HEK293 (cell line): ENCODE measurements around the gene SCN1A.

Experiments
- CTCF ChIP-seq: fragments of 450-650 bp; formaldehyde crosslinking; IDR thresholded peaks from 2 replicates; pipeline ENCODE4 v1.5.1; 2016; ENCODE audit warnings: missing biosample characterization, missing genetic modification characterization
- REST ChIP-seq: fragments of 450-650 bp; formaldehyde crosslinking; IDR thresholded peaks from 2 replicates; pipeline ENCODE4 v1.5.1; 2016; ENCODE audit warnings: missing biosample characterization, missing genetic modification characterization
- ZBTB8A ChIP-seq: fragments of 450-650 bp; formaldehyde crosslinking; IDR thresholded peaks from 2 replicates; pipeline ENCODE4 v1.5.1; 2016; ENCODE audit warnings: missing biosample characterization, missing genetic modification characterization
- ZNF140 ChIP-seq: fragments of 450-650 bp; formaldehyde crosslinking; IDR thresholded peaks from 2 replicates; pipeline ENCODE4 v1.5.1; 2016; ENCODE audit warnings: missing biosample characterization, missing genetic modification characterization
- ZNF155 ChIP-seq: fragments of 450-650 bp; formaldehyde crosslinking; IDR thresholded peaks from 2 replicates; pipeline ENCODE4 v1.5.1; 2016; ENCODE audit warnings: missing biosample characterization, missing genetic modification characterization
- ZNF18 ChIP-seq: fragments of 450-650 bp; formaldehyde crosslinking; IDR thresholded peaks from 2 replicates; pipeline ENCODE4 v1.5.1; 2016; ENCODE audit warnings: missing biosample characterization, missing genetic modification characterization
- ZNF280D ChIP-seq: fragments of 450-650 bp; formaldehyde crosslinking; IDR thresholded peaks from 2 replicates; pipeline ENCODE4 v1.5.1; 2016; ENCODE audit warnings: missing biosample characterization, missing genetic modification characterization
- ZNF302 ChIP-seq: fragments of 450-650 bp; formaldehyde crosslinking; IDR thresholded peaks from 2 replicates; pipeline ENCODE4 v1.5.1; 2016; ENCODE audit warnings: missing biosample characterization, missing genetic modification characterization, low read depth
- ZNF473 ChIP-seq: fragments of 450-650 bp; formaldehyde crosslinking; IDR thresholded peaks from 2 replicates; pipeline ENCODE4 v1.5.1; 2017; ENCODE audit warnings: missing biosample characterization, missing genetic modification characterization
- ZNF544 ChIP-seq: fragments of 450-650 bp; formaldehyde crosslinking; IDR thresholded peaks from 2 replicates; pipeline ENCODE4 v1.5.0; 2017; ENCODE audit warnings: missing biosample characterization, missing genetic modification characterization
- ZNF692 ChIP-seq: fragments of 450-650 bp; formaldehyde crosslinking; IDR thresholded peaks from 2 replicates; pipeline ENCODE4 v1.5.1; 2016; ENCODE audit warnings: missing biosample characterization, missing genetic modification characterization
- ZNF747 ChIP-seq: fragments of 450-650 bp; formaldehyde crosslinking; IDR thresholded peaks from 2 replicates; pipeline ENCODE4 v1.5.1; 2016; ENCODE audit warnings: missing biosample characterization, missing genetic modification characterization
- ZNF768 ChIP-seq: fragments of 450-650 bp; formaldehyde crosslinking; IDR thresholded peaks from 2 replicates; pipeline ENCODE4 v1.5.1; 2018; ENCODE audit warnings: missing biosample characterization, mild to moderate bottlenecking, missing genetic modification characterization

- TF ChIP-seq REST (no peak), CTCF (tag by site-specific recombination) (no peak), ZNF18 (no peak), ZNF155 (no peak), ZNF473 (tag by site-specific recombination) (no peak), ZNF747 (tag by site-specific recombination) (no peak), ZNF768 (tag by site-specific recombination) (no peak), ZNF544 (tag by site-specific recombination) (no peak), ZBTB8A (tag by site-specific recombination) (no peak), ZNF280D (tag by site-specific recombination) (no peak), ZNF692 (tag by site-specific recombination) (no peak), ZNF302 (tag by site-specific recombination) (no peak), ZNF140 (no peak)
These were observed 86.2 kb downstream of the SCN1A start for GRCh38 chr2:166041613-166042012.
